Thyroid gland (tissue), 4 donors: ENCODE data around the gene DNAJC13.

Experiments
- POLR2A ChIP-seq, 2 donors: fragments of 450-650 bp; IDR thresholded peaks; one replicate each; pipeline ENCODE4 v1.6.1; 2017; ENCODE audit warnings: antibody characterized with exemption in 2 of 2, mild to moderate bottlenecking in 2 of 2, moderate library complexity in 1 of 2
- TF ChIP-seq, protein P1 (sequence below), 6 experiments: fragments of 200-600 bp in 3 of 6; fragments of 450-650 bp in 3 of 6; sonication (generic) in 3 of 6; IDR thresholded peaks; one replicate each; pipeline ENCODE4 v1.5.1; 2016 to 2019; ENCODE audit warnings: antibody characterized with exemption in 6 of 6, mild to moderate bottlenecking in 2 of 6, inconsistent platforms in 1 of 6, moderate library complexity in 1 of 6

GRCh38 chr3:132404276-132404675, 13.0 kb upstream of the DNAJC13 start:
- TF ChIP-seq, protein P1, sequence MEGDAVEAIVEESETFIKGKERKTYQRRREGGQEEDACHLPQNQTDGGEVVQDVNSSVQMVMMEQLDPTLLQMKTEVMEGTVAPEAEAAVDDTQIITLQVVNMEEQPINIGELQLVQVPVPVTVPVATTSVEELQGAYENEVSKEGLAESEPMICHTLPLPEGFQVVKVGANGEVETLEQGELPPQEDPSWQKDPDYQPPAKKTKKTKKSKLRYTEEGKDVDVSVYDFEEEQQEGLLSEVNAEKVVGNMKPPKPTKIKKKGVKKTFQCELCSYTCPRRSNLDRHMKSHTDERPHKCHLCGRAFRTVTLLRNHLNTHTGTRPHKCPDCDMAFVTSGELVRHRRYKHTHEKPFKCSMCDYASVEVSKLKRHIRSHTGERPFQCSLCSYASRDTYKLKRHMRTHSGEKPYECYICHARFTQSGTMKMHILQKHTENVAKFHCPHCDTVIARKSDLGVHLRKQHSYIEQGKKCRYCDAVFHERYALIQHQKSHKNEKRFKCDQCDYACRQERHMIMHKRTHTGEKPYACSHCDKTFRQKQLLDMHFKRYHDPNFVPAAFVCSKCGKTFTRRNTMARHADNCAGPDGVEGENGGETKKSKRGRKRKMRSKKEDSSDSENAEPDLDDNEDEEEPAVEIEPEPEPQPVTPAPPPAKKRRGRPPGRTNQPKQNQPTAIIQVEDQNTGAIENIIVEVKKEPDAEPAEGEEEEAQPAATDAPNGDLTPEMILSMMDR (IDR thresholded peaks at IDR 0.05) = no peak
- TF ChIP-seq POLR2A (IDR thresholded peaks at IDR 0.05) = no peak
